ENCODE results near the gene C6orf89. TPM values are rescaled to one million over a fixed set of nuclear protein-coding genes. Genes with fewer than 3 reads are reported as not detected.

The C6orf89 gene
- total RNA-seq, 2 donors from 2014 or later = 13.9 to 16.8 TPM

GRCh38 chr6:36969988-36970891 is 84.5 kb downstream of the C6orf89 start:
- WGBS, 2 experiments (ENCODE audit: insufficient coverage in 1 of 2, insufficient read length in 1 of 2) = 97 to 99% methylated on average over 10 to 17 of the region's 17 CpGs
- no peak overlapping the region for H3K4me3 ChIP-seq (ENCODE audit: low read length)
- H3K27me3 ChIP-seq (ENCODE audit: control insufficient read depth, insufficient read depth, low read length, poor library complexity, severe bottlenecking) = no peaks in the 10 kb centered on the region
- TF ChIP-seq CTCF (conservative IDR thresholded peaks at IDR 0.05) = no peak
- Mint-ChIP-seq H3K36me3 (ENCODE audit: low read depth) (peaks cover 84% of the 10 kb centered on the region), H3K27ac (no peak overlapping the region), H3K27me3 (ENCODE audit: insufficient read depth) (no peaks in the 10 kb centered on the region), H3K4me3 (no peak overlapping the region), H3K4me1 (no peaks in the 10 kb centered on the region), H3K9me3 (no peaks in the 10 kb centered on the region)
- peaks cover 87% of the 10 kb centered on the region for H3K36me3 ChIP-seq (ENCODE audit: control insufficient read depth, insufficient read depth, low read length)
- H3K9me3 ChIP-seq (ENCODE audit: control insufficient read depth, low read length) = no peaks in the 10 kb centered on the region
- H3K27ac ChIP-seq (ENCODE audit: low read depth, low read length) = no peak overlapping the region
- no peak overlapping the region for H3K9ac ChIP-seq (ENCODE audit: extremely low read depth, low read length, poor library complexity, severe bottlenecking)
- no peaks in the 10 kb centered on the region for H3K4me1 ChIP-seq (ENCODE audit: control insufficient read depth, insufficient read depth, low read length)
- DNase-seq = peak; percentile 42

- Mint-ChIP-seq H3K36me3 (ENCODE audit: low read depth) (peaks cover 87% of the 10 kb centered on the region), H3K4me1 (no peaks in the 10 kb centered on the region), H3K9me3 (no peaks in the 10 kb centered on the region), H3K4me3 (no peak overlapping the region), H3K27ac (peak overlapping the region; percentile 77), H3K27me3 (ENCODE audit: insufficient read depth) (no peaks in the 10 kb centered on the region)
- WGBS, 2 experiments (ENCODE audit: insufficient coverage in 1 of 2, insufficient read length in 1 of 2) = 85 to 91% methylated on average over 12 to 17 of the region's 17 CpGs
- peak overlapping the region; percentile 2 for H3K27ac ChIP-seq (ENCODE audit: low read depth, low read length)
- DNase-seq = no peak
- H3K27me3 ChIP-seq (ENCODE audit: control insufficient read depth, insufficient read depth, low read length, poor library complexity, severe bottlenecking) = no peaks in the 10 kb centered on the region
- TF ChIP-seq CTCF (conservative IDR thresholded peaks at IDR 0.05) = no peak
- no peaks in the 10 kb centered on the region for H3K4me1 ChIP-seq (ENCODE audit: control insufficient read depth, insufficient read depth, low read length)
- H3K4me3 ChIP-seq (ENCODE audit: low read length) = no peak overlapping the region
- H3K36me3 ChIP-seq (ENCODE audit: control insufficient read depth, insufficient read depth, low read length) = peaks cover 97% of the 10 kb centered on the region
- no peaks in the 10 kb centered on the region for H3K9me3 ChIP-seq (ENCODE audit: control insufficient read depth, low read length)
- H3K9ac ChIP-seq (ENCODE audit: extremely low read depth, low read length, poor library complexity, severe bottlenecking) = no peak overlapping the region
Measured at GRCh38 chr6:36970892-36971842, 85.4 kb downstream of the C6orf89 start.

DNA sequence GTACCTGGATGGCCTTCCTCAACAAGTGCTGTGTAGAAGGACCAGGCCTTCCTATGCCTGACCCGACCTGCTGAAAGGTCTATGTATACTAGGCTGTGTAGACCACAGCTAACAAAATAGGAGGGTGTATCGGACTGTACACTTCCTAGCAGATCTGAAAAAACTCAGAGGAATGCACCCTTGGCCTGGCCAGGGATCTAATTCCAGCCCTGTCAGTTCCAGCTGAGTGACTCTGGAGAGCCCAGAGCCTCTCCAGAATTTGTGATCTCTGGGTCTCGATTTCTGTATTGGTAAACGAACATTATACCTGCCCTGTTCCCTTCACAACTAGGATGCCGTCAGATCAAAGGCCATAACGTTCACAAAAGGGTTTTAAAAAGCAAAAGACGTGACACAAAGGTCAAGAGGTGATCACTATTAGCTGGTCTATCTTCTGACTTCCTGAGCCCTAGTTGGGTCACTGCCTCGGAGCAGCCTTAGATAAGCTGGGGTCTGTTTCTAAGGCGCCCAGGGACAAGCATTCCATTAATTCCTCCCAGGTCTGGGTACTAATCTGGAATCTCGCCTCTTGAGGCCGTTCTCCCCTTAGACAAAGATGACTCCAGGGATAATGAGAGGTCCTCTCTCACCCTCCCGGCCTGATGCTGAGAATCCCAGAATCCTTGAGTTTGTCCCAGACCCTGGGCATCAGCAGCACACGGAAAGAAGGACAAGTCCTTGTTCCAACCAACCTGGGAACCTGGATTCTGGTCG is 86.3 kb downstream of the C6orf89 start:
- Histone ChIP-seq H3K36me3 (ENCODE audit: control insufficient read depth, insufficient read depth, low read length) (peaks cover 99% of the 10 kb centered on the region), H3K4me3 (ENCODE audit: low read length) (no peak overlapping the region), H3K27ac (ENCODE audit: low read depth, low read length) (no peak overlapping the region), H3K9ac (ENCODE audit: extremely low read depth, low read length, poor library complexity, severe bottlenecking) (no peak overlapping the region), H3K27me3 (ENCODE audit: control insufficient read depth, insufficient read depth, low read length, poor library complexity, severe bottlenecking) (no peaks in the 10 kb centered on the region), H3K9me3 (ENCODE audit: control insufficient read depth, low read length) (no peaks in the 10 kb centered on the region), H3K4me1 (ENCODE audit: control insufficient read depth, insufficient read depth, low read length) (no peaks in the 10 kb centered on the region)
- Mint-ChIP-seq H3K27ac (peak overlapping the region; percentile 77), H3K27me3 (ENCODE audit: insufficient read depth) (no peaks in the 10 kb centered on the region), H3K9me3 (no peaks in the 10 kb centered on the region), H3K4me1 (no peaks in the 10 kb centered on the region), H3K4me3 (no peak overlapping the region), H3K36me3 (ENCODE audit: low read depth) (peaks cover 88% of the 10 kb centered on the region)
- no peak for DNase-seq
- 93% methylated on average over 12 to 14 of the region's 14 CpGs for WGBS, 2 experiments (ENCODE audit: insufficient coverage in 1 of 2, insufficient read length in 1 of 2)
- TF ChIP-seq CTCF (conservative IDR thresholded peaks at IDR 0.05) = no peak

Measured in endodermal cell (in vitro differentiated cells).